HCEC 1CT (cell line): ENCODE measurements around the gene COLEC12.

Experiments
- DNase-seq: peaks from one replicate; pipeline ENCODE4 v3.0.0-alpha.2; 2017

COLEC12 gene

GRCh38 chr18:473802-474201 is 26.7 kb downstream of the COLEC12 start:
- no peak for DNase-seq

- peak; percentile 73 for DNase-seq
Measured at GRCh38 chr18:471716-472115, 28.8 kb downstream of the COLEC12 start.

- peak; percentile 75 for DNase-seq
Measured at GRCh38 chr18:470661-471501, 29.6 kb downstream of the COLEC12 start.

GRCh38 chr18:468955-469790 is 31.3 kb downstream of the COLEC12 start:
- DNase-seq = no peak

GRCh38 chr18:463827-464541 is 36.5 kb downstream of the COLEC12 start:
- no peak for DNase-seq

- no peak for DNase-seq
Measured at GRCh38 chr18:463403-463802, 37.1 kb downstream of the COLEC12 start.

- DNase-seq = no peak
Measured at GRCh38 chr18:461762-462161, 38.7 kb downstream of the COLEC12 start.

- DNase-seq = no peak
Measured at GRCh38 chr18:460791-461190, 39.7 kb downstream of the COLEC12 start.

GRCh38 chr18:459814-460593 is 40.5 kb downstream of the COLEC12 start:
- DNase-seq = no peak

GRCh38 chr18:457521-458412 is 42.7 kb downstream of the COLEC12 start:
- DNase-seq = peak; percentile 25

- DNase-seq = peak; percentile 63
Measured at GRCh38 chr18:457140-457519, 43.4 kb downstream of the COLEC12 start.

GRCh38 chr18:456361-457139 is 44.0 kb downstream of the COLEC12 start:
- DNase-seq = no peak

GRCh38 chr18:453400-453799 is 47.1 kb downstream of the COLEC12 start:
- DNase-seq = no peak

GRCh38 chr18:452816-453215 is 47.7 kb downstream of the COLEC12 start:
- DNase-seq = no peak

GRCh38 chr18:449374-449773 is 51.1 kb downstream of the COLEC12 start:
- no peak for DNase-seq

- no peak for DNase-seq
Measured at GRCh38 chr18:448116-448790, 52.2 kb downstream of the COLEC12 start.

GRCh38 chr18:446941-447560 is 53.5 kb downstream of the COLEC12 start:
- DNase-seq = peak; percentile 57

GRCh38 chr18:445055-445454 is 55.4 kb downstream of the COLEC12 start:
- DNase-seq = no peak

GRCh38 chr18:438571-438970 is 61.9 kb downstream of the COLEC12 start:
- DNase-seq = no peak

GRCh38 chr18:435940-436339 is 64.6 kb downstream of the COLEC12 start:
- DNase-seq = peak; percentile 35
